Measurements from ENCODE around the gene NCKAP5.

The NCKAP5 gene

GRCh38 chr2:133362061-133362476, 206.2 kb downstream of the NCKAP5 start:
- no peak overlapping the region for H2BK15ac ChIP-seq (ENCODE audit: low read length)
- no peak overlapping the region for H3K23ac ChIP-seq (ENCODE audit: low read depth, low read length, poor library complexity)
- WGBS, 2 donors (ENCODE audit: extremely low coverage in 2 of 2, insufficient read length in 2 of 2, insufficient replicate concordance in 1 of 2), result no CpG with 5 or more reads among the region's 4 CpGs
- H3K36me3 ChIP-seq (replicated peaks in 1 of 2; ENCODE audit: control insufficient read depth in 2 of 2, insufficient read depth in 2 of 2, low read length in 2 of 2), result peaks cover 0 to 13% of the 10 kb centered on the region in 2 donors
- no peak for DNase-seq (ENCODE audit: low spot score)
- H2BK120ac ChIP-seq (ENCODE audit: low read depth, low read length), result no peak overlapping the region
- H3K27ac ChIP-seq (replicated peaks; ENCODE audit: low read length), result no peak overlapping the region
- H3K4ac ChIP-seq (ENCODE audit: low read length), result no peak overlapping the region
- H2AFZ ChIP-seq (ENCODE audit: low read length), result no peak overlapping the region
- H3K14ac ChIP-seq (ENCODE audit: low read length), result no peak overlapping the region
- H3K27me3 ChIP-seq (ENCODE audit: control insufficient read depth in 3 of 3, insufficient read depth in 3 of 3, low read depth in 1 of 3, low read length in 3 of 3), result no peaks in the 10 kb centered on the region
- H2BK12ac ChIP-seq (ENCODE audit: low read length), result no peak overlapping the region
- H2BK5ac ChIP-seq (ENCODE audit: low read length), result no peak overlapping the region
- H3K9me3 ChIP-seq (replicated peaks in 1 of 2; ENCODE audit: control insufficient read depth in 2 of 2, insufficient read depth in 1 of 2, low read depth in 1 of 2, low read length in 2 of 2), result no peaks in the 10 kb centered on the region
- no peak overlapping the region for H4K8ac ChIP-seq (ENCODE audit: low read depth, low read length)
- H3K4me3 ChIP-seq (ENCODE audit: low read length in 2 of 2), result no peak overlapping the region
- no peak overlapping the region for H3K4me2 ChIP-seq (ENCODE audit: insufficient read depth, low read length, poor library complexity, severe bottlenecking)
- H3K4me1 ChIP-seq (ENCODE audit: control insufficient read depth in 2 of 2, insufficient read depth in 1 of 2, low read depth in 1 of 2, low read length in 2 of 2), result peaks cover 2 to 22% of the 10 kb centered on the region in 2 donors
- no peak overlapping the region for H3K18ac ChIP-seq (ENCODE audit: low read length)
- no peaks in the 10 kb centered on the region for H3K79me1 ChIP-seq (ENCODE audit: low read depth, low read length)
- no peak overlapping the region for H4K91ac ChIP-seq (ENCODE audit: low read depth, low read length, poor library complexity)
- no peak overlapping the region for H2AK5ac ChIP-seq (ENCODE audit: low read depth, low read length)
- H3K9ac ChIP-seq (ENCODE audit: low read depth, low read length, poor library complexity), result no peak overlapping the region

GRCh38 chr2:133360882-133361281, 207.4 kb downstream of the NCKAP5 start:
- Histone ChIP-seq H4K91ac (ENCODE audit: low read depth, low read length, poor library complexity) (no peak overlapping the region), H2AK5ac (ENCODE audit: low read depth, low read length) (no peak overlapping the region), H2AFZ (ENCODE audit: low read length) (no peak overlapping the region), H3K27ac (replicated peaks; ENCODE audit: low read length) (no peak overlapping the region), H3K9me3 (replicated peaks in 1 of 2; ENCODE audit: control insufficient read depth in 2 of 2, insufficient read depth in 1 of 2, low read depth in 1 of 2, low read length in 2 of 2) (no peaks in the 10 kb centered on the region), H2BK12ac (ENCODE audit: low read length) (no peak overlapping the region), H3K18ac (ENCODE audit: low read length) (no peak overlapping the region), H3K14ac (ENCODE audit: low read length) (no peak overlapping the region), H3K27me3 (ENCODE audit: control insufficient read depth in 3 of 3, insufficient read depth in 3 of 3, low read depth in 1 of 3, low read length in 3 of 3) (no peaks in the 10 kb centered on the region), H3K9ac (ENCODE audit: low read depth, low read length, poor library complexity) (no peak overlapping the region), H3K23ac (ENCODE audit: low read depth, low read length, poor library complexity) (no peak overlapping the region), H3K4me1 (ENCODE audit: control insufficient read depth in 2 of 2, insufficient read depth in 1 of 2, low read depth in 1 of 2, low read length in 2 of 2) (peaks cover 2 to 19% of the 10 kb centered on the region in 2 donors), H3K79me1 (ENCODE audit: low read depth, low read length) (no peaks in the 10 kb centered on the region), H3K4me2 (ENCODE audit: insufficient read depth, low read length, poor library complexity, severe bottlenecking) (no peak overlapping the region), H3K36me3 (replicated peaks in 1 of 2; ENCODE audit: control insufficient read depth in 2 of 2, insufficient read depth in 2 of 2, low read length in 2 of 2) (peaks cover 0 to 22% of the 10 kb centered on the region in 2 donors), H4K8ac (ENCODE audit: low read depth, low read length) (no peak overlapping the region), H2BK5ac (ENCODE audit: low read length) (no peak overlapping the region), H2BK15ac (ENCODE audit: low read length) (no peak overlapping the region), H3K4me3 (ENCODE audit: low read length in 2 of 2) (no peak overlapping the region), H2BK120ac (ENCODE audit: low read depth, low read length) (no peak overlapping the region), H3K4ac (ENCODE audit: low read length) (no peak overlapping the region)
- DNase-seq (ENCODE audit: low spot score), result no peak
- no CpG with 5 or more reads among the region's 1 CpG for WGBS, 2 donors (ENCODE audit: extremely low coverage in 2 of 2, insufficient read length in 2 of 2, insufficient replicate concordance in 1 of 2)

GRCh38 chr2:133360190-133360589, 208.1 kb downstream of the NCKAP5 start:
- Histone ChIP-seq H3K27ac (replicated peaks; ENCODE audit: low read length) (no peak overlapping the region), H3K18ac (ENCODE audit: low read length) (no peak overlapping the region), H2BK5ac (ENCODE audit: low read length) (no peak overlapping the region), H2BK15ac (ENCODE audit: low read length) (no peak overlapping the region), H3K9ac (ENCODE audit: low read depth, low read length, poor library complexity) (no peak overlapping the region), H3K4me3 (ENCODE audit: low read length in 2 of 2) (no peak overlapping the region), H2BK12ac (ENCODE audit: low read length) (no peak overlapping the region), H3K4ac (ENCODE audit: low read length) (no peak overlapping the region), H3K79me1 (ENCODE audit: low read depth, low read length) (no peaks in the 10 kb centered on the region), H3K36me3 (replicated peaks in 1 of 2; ENCODE audit: control insufficient read depth in 2 of 2, insufficient read depth in 2 of 2, low read length in 2 of 2) (peaks cover 0 to 23% of the 10 kb centered on the region in 2 donors), H3K4me1 (ENCODE audit: control insufficient read depth in 2 of 2, insufficient read depth in 1 of 2, low read depth in 1 of 2, low read length in 2 of 2) (peaks cover 2 to 19% of the 10 kb centered on the region in 2 donors), H2AFZ (ENCODE audit: low read length) (no peak overlapping the region), H3K23ac (ENCODE audit: low read depth, low read length, poor library complexity) (no peak overlapping the region), H3K9me3 (replicated peaks in 1 of 2; ENCODE audit: control insufficient read depth in 2 of 2, insufficient read depth in 1 of 2, low read depth in 1 of 2, low read length in 2 of 2) (no peaks in the 10 kb centered on the region), H4K91ac (ENCODE audit: low read depth, low read length, poor library complexity) (no peak overlapping the region), H2AK5ac (ENCODE audit: low read depth, low read length) (no peak overlapping the region), H4K8ac (ENCODE audit: low read depth, low read length) (no peak overlapping the region), H3K4me2 (ENCODE audit: insufficient read depth, low read length, poor library complexity, severe bottlenecking) (no peak overlapping the region), H2BK120ac (ENCODE audit: low read depth, low read length) (no peak overlapping the region), H3K14ac (ENCODE audit: low read length) (no peak overlapping the region), H3K27me3 (ENCODE audit: control insufficient read depth in 3 of 3, insufficient read depth in 3 of 3, low read depth in 1 of 3, low read length in 3 of 3) (no peaks in the 10 kb centered on the region)
- no CpG with 5 or more reads among the region's 3 CpGs for WGBS, 2 donors (ENCODE audit: extremely low coverage in 2 of 2, insufficient read length in 2 of 2, insufficient replicate concordance in 1 of 2)
- DNase-seq (ENCODE audit: low spot score), result no peak

GRCh38 chr2:133352719-133353118, 215.5 kb downstream of the NCKAP5 start:
- H2BK12ac ChIP-seq (ENCODE audit: low read length), result no peak overlapping the region
- H2AK5ac ChIP-seq (ENCODE audit: low read depth, low read length), result no peak overlapping the region
- no peak overlapping the region for H2BK5ac ChIP-seq (ENCODE audit: low read length)
- H3K4me1 ChIP-seq (ENCODE audit: control insufficient read depth in 2 of 2, insufficient read depth in 1 of 2, low read depth in 1 of 2, low read length in 2 of 2), result no peaks in the 10 kb centered on the region
- H3K18ac ChIP-seq (ENCODE audit: low read length), result no peak overlapping the region
- H4K91ac ChIP-seq (ENCODE audit: low read depth, low read length, poor library complexity), result no peak overlapping the region
- no peak overlapping the region for H3K4me2 ChIP-seq (ENCODE audit: insufficient read depth, low read length, poor library complexity, severe bottlenecking)
- WGBS, 2 donors (ENCODE audit: extremely low coverage in 2 of 2, insufficient read length in 2 of 2, insufficient replicate concordance in 1 of 2), result no CpG with 5 or more reads among the region's 1 CpG
- H3K27me3 ChIP-seq (ENCODE audit: control insufficient read depth in 3 of 3, insufficient read depth in 3 of 3, low read depth in 1 of 3, low read length in 3 of 3), result peaks cover 0 to 2% (median 0%) of the 10 kb centered on the region in 3 experiments
- H3K23ac ChIP-seq (ENCODE audit: low read depth, low read length, poor library complexity), result no peak overlapping the region
- no peak overlapping the region for H2BK120ac ChIP-seq (ENCODE audit: low read depth, low read length)
- no peaks in the 10 kb centered on the region for H3K79me1 ChIP-seq (ENCODE audit: low read depth, low read length)
- no peak overlapping the region for H3K9ac ChIP-seq (ENCODE audit: low read depth, low read length, poor library complexity)
- DNase-seq (ENCODE audit: low spot score), result no peak
- no peak overlapping the region for H3K4me3 ChIP-seq (ENCODE audit: low read length in 2 of 2)
- no peak overlapping the region for H2AFZ ChIP-seq (ENCODE audit: low read length)
- peaks cover 0 to 60% of the 10 kb centered on the region in 2 donors for H3K36me3 ChIP-seq (replicated peaks in 1 of 2; ENCODE audit: control insufficient read depth in 2 of 2, insufficient read depth in 2 of 2, low read length in 2 of 2)
- peaks cover 0 to 23% of the 10 kb centered on the region in 2 donors for H3K9me3 ChIP-seq (replicated peaks in 1 of 2; ENCODE audit: control insufficient read depth in 2 of 2, insufficient read depth in 1 of 2, low read depth in 1 of 2, low read length in 2 of 2)
- no peak overlapping the region for H3K14ac ChIP-seq (ENCODE audit: low read length)
- no peak overlapping the region for H4K8ac ChIP-seq (ENCODE audit: low read depth, low read length)
- no peak overlapping the region for H3K27ac ChIP-seq (replicated peaks; ENCODE audit: low read length)
- H2BK15ac ChIP-seq (ENCODE audit: low read length), result no peak overlapping the region
- no peak overlapping the region for H3K4ac ChIP-seq (ENCODE audit: low read length)
